NT2/D1 (cell line): ENCODE data around the gene CELF4.

Experiments used
- YY1 ChIP-seq: IDR thresholded peaks from 2 replicates; pipeline ENCODE4 v1.6.1; 2011; ENCODE audit not compliant: insufficient read length, insufficient read depth
- ZNF274 ChIP-seq: IDR thresholded peaks from 2 replicates; pipeline ENCODE4 v1.6.1; 2011; ENCODE audit warnings: mild to moderate bottlenecking, low read depth, low read length

GRCh38 chr18:37297106-37297505 lies 268.5 kb downstream of the CELF4 start:
- TF ChIP-seq ZNF274 (no peak), YY1 (no peak)
